ENCODE results near the gene WDR18. TPM values are rescaled to one million over a fixed set of nuclear protein-coding genes. Genes with fewer than 3 reads are reported as not detected.

WDR18 gene
- total RNA-seq, 1 experiment from 2014 or later, result 96.8 TPM

DNA sequence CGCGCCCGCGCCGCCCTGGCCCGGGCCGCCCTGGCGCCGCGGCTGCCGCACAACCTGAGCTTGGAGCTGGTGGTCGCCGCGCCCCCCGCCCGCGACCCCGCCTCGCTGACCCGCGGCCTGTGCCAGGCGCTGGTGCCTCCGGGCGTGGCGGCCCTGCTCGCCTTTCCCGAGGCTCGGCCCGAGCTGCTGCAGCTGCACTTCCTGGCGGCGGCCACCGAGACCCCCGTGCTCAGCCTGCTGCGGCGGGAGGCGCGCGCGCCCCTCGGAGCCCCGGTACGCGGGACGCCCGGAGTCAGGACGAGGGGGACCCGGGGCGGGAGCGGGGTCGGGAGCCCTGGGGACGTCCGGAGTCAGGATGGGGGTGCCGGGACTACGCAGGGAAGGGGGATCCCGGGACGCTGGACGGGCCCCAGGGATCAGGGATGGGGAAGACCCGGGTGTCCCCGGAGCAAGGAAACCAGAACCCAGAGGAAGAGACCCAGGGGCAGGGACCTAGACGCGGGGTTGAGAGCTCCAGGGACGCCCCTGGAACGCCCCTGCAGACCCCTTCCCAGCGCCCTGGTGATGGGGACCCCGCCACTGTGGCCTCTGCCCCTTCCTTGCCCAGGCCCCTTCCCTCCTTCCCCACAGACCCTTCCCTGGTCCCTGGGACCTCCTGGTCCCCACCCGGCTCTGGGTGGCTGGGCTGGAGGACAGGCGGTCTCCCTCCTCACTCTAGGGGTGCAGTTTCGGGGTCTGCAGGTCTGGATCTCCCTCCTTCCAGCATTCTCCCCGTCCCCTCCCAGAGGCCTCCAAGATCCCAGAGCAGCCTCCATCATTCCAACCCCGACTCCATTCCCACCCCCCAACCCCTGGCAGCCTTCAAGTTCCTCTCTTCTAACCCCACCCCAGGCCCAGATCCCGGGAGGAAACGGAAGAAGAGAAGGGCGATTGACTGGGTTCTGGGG lies 16.7 kb downstream of the WDR18 start:
- Histone ChIP-seq H3K4me1 (peaks cover 18% of the 10 kb centered on the region), H3K4me3 (ENCODE audit: low read depth, low read length) (peak overlapping the region; percentile 30), H3K9me3 (no peaks in the 10 kb centered on the region), H3K36me3 (ENCODE audit: control insufficient read depth, insufficient read depth, low read length) (no peaks in the 10 kb centered on the region), H3K27me3 (replicated peaks; ENCODE audit: control insufficient read depth, insufficient read depth, low read length) (peaks cover 2% of the 10 kb centered on the region; the same call in 1 of the 2 replicates)
- Mint-ChIP-seq H3K27ac (ENCODE audit: unreplicated experiment) (no peak overlapping the region), H3K4me1 (ENCODE audit: low read depth, unreplicated experiment) (no peaks in the 10 kb centered on the region), H3K36me3 (ENCODE audit: insufficient read depth, unreplicated experiment) (peaks cover 47% of the 10 kb centered on the region), H3K9me3 (ENCODE audit: unreplicated experiment) (no peaks in the 10 kb centered on the region), H3K4me3 (ENCODE audit: unreplicated experiment) (peak overlapping the region; percentile 69), H3K27me3 (ENCODE audit: insufficient read depth, unreplicated experiment) (peaks cover 15% of the 10 kb centered on the region)
- ChIA-PET POLR2A (interaction anchor here (0.6 kb wide), 1 partner anchor 434 kb away, joined by 3 read pairs; no protein-coding TSS in a partner anchor), CTCF (interaction anchor here (0.6 to 1.1 kb wide), 8 partner anchors 9 to 87 kb away, joined by 3 to 8 read pairs (median 3); partner anchors contain the start of gene RNU6-2)
- BruUV-seq (replicated peaks), result no TSS peak
- TF ChIP-seq, protein P1, sequence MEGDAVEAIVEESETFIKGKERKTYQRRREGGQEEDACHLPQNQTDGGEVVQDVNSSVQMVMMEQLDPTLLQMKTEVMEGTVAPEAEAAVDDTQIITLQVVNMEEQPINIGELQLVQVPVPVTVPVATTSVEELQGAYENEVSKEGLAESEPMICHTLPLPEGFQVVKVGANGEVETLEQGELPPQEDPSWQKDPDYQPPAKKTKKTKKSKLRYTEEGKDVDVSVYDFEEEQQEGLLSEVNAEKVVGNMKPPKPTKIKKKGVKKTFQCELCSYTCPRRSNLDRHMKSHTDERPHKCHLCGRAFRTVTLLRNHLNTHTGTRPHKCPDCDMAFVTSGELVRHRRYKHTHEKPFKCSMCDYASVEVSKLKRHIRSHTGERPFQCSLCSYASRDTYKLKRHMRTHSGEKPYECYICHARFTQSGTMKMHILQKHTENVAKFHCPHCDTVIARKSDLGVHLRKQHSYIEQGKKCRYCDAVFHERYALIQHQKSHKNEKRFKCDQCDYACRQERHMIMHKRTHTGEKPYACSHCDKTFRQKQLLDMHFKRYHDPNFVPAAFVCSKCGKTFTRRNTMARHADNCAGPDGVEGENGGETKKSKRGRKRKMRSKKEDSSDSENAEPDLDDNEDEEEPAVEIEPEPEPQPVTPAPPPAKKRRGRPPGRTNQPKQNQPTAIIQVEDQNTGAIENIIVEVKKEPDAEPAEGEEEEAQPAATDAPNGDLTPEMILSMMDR (IDR thresholded peaks at IDR 0.05; ENCODE audit: insufficient read depth in 1 of 2, low read depth in 1 of 2, low read length in 1 of 2, severe bottlenecking in 1 of 2, unreplicated experiment in 1 of 2), result no peak
- no peak for DNase-seq
- intact Hi-C loops (cut with micrococcal nuclease; ENCODE audit: unreplicated experiment), result loop anchor here (2.0 kb wide), 1 partner anchor 144 kb away; no protein-coding TSS in a partner anchor

DNA sequence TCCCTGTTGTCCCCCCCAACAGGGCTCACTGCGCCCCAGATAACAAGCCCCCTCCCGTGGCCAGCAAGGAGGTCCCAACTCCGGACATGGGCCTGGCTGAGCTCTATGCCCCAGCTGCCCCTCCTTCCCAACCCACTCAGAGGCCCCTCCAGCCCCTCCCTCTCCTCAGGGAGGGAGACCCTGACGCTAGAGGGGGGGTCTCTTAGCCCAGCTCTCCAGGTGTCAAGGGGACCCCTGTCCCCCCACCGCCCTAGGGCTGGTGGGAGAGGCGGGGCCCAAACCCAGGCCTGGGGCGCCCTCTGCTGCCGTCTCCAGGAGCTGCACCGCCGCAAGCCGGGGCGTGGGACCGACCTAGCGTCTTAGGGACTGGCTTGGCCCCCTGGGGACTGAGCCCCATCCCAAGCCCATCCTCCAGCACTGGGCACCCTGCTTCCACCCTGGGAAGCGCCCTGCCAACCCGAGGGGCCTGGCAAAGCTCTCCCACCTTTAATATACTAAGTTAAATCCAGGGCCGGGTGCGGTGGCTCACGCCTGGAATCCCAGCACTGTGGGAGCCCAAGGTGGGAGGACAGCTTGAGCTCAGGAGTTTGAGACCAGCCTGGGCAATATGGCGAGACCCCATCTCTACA lies 17.5 kb downstream of the WDR18 start:
- H3K27me3 Mint-ChIP-seq (ENCODE audit: insufficient read depth, unreplicated experiment), result peaks cover 15% of the 10 kb centered on the region
- intact Hi-C loops (cut with micrococcal nuclease; ENCODE audit: unreplicated experiment), result loop anchor here (2.0 kb wide), 1 partner anchor 145 kb away; no protein-coding TSS in a partner anchor
- no TSS peak for BruUV-seq (replicated peaks)
- peaks cover 43% of the 10 kb centered on the region for H3K36me3 Mint-ChIP-seq (ENCODE audit: insufficient read depth, unreplicated experiment)
- no peak overlapping the region for H3K4me3 ChIP-seq (ENCODE audit: low read depth, low read length)
- TF ChIP-seq, protein P1 (IDR thresholded peaks at IDR 0.05; ENCODE audit: insufficient read depth in 1 of 2, low read depth in 1 of 2, low read length in 1 of 2, severe bottlenecking in 1 of 2, unreplicated experiment in 1 of 2), result peak; percentile 85 to 93
- H3K4me1 ChIP-seq, result peaks cover 10% of the 10 kb centered on the region
- no peaks in the 10 kb centered on the region for H3K9me3 Mint-ChIP-seq (ENCODE audit: unreplicated experiment)
- H3K4me1 Mint-ChIP-seq (ENCODE audit: low read depth, unreplicated experiment), result no peaks in the 10 kb centered on the region
- H3K36me3 ChIP-seq (ENCODE audit: control insufficient read depth, insufficient read depth, low read length), result no peaks in the 10 kb centered on the region
- peak in 1 of 2 experiments; percentile 79 for DNase-seq
- no peak overlapping the region for H3K27ac Mint-ChIP-seq (ENCODE audit: unreplicated experiment)
- ChIA-PET POLR2A (no interaction called here), CTCF (interaction anchor here (0.6 to 1.1 kb wide), 7 partner anchors 8 to 88 kb away, joined by 3 to 8 read pairs (median 3); partner anchors contain the start of gene RNU6-2)
- no peaks in the 10 kb centered on the region for H3K9me3 ChIP-seq
- H3K27me3 ChIP-seq (replicated peaks; ENCODE audit: control insufficient read depth, insufficient read depth, low read length), result peaks cover 2% of the 10 kb centered on the region; the same call in 1 of the 2 replicates
- peak overlapping the region; percentile 69 for H3K4me3 Mint-ChIP-seq (ENCODE audit: unreplicated experiment)

- TF ChIP-seq, protein P1 (IDR thresholded peaks at IDR 0.05; ENCODE audit: insufficient read depth in 1 of 2, low read depth in 1 of 2, low read length in 1 of 2, severe bottlenecking in 1 of 2, unreplicated experiment in 1 of 2), result no peak
- Mint-ChIP-seq H3K27me3 (ENCODE audit: insufficient read depth, unreplicated experiment) (peaks cover 15% of the 10 kb centered on the region), H3K4me1 (ENCODE audit: low read depth, unreplicated experiment) (no peaks in the 10 kb centered on the region), H3K9me3 (ENCODE audit: unreplicated experiment) (no peaks in the 10 kb centered on the region), H3K27ac (ENCODE audit: unreplicated experiment) (no peak overlapping the region), H3K36me3 (ENCODE audit: insufficient read depth, unreplicated experiment) (peaks cover 41% of the 10 kb centered on the region), H3K4me3 (ENCODE audit: unreplicated experiment) (no peak overlapping the region)
- peaks cover 9% of the 10 kb centered on the region; the same call in 1 of the 2 replicates for H3K4me1 ChIP-seq
- ChIA-PET CTCF (interaction anchor here (0.6 kb wide), 1 partner anchor 141 kb away, joined by 7 read pairs; no protein-coding TSS in a partner anchor), POLR2A (no interaction called here)
- no TSS peak for BruUV-seq (replicated peaks)
- DNase-seq, result no peak
- H3K36me3 ChIP-seq (ENCODE audit: control insufficient read depth, insufficient read depth, low read length), result no peaks in the 10 kb centered on the region
- intact Hi-C loops (cut with micrococcal nuclease; ENCODE audit: unreplicated experiment), result no loop called here
- peaks cover 2% of the 10 kb centered on the region; the same call in 1 of the 2 replicates for H3K27me3 ChIP-seq (replicated peaks; ENCODE audit: control insufficient read depth, insufficient read depth, low read length)
- no peak overlapping the region for H3K4me3 ChIP-seq (ENCODE audit: low read depth, low read length)
- no peaks in the 10 kb centered on the region for H3K9me3 ChIP-seq
Measured at GRCh38 chr19:1002600-1002999, 18.5 kb downstream of the WDR18 start.
